Gastrocnemius medialis (tissue), 4 donors: ENCODE results near the gene ZBTB12.

Experiments used
- CTCF ChIP-seq, 5 experiments: fragments of 450-650 bp in 3 of 5; fragments of 200-600 bp in 2 of 5; sonication (generic) in 2 of 5; IDR thresholded peaks in 4 of 5; conservative IDR thresholded peaks in 1 of 5; 1 replicate in 4 of 5; 2 replicates in 1 of 5; pipeline ENCODE4 v1.5.1; 2016 to 2019; ENCODE audit warnings: antibody characterized with exemption in 5 of 5, mild to moderate bottlenecking in 3 of 5, moderate library complexity in 3 of 5
- POLR2A ChIP-seq, 2 donors: fragments of 450-650 bp; IDR thresholded peaks; one replicate each; pipeline ENCODE4 v1.6.1; 2017; ENCODE audit warnings: antibody characterized with exemption in 2 of 2, mild to moderate bottlenecking in 2 of 2, moderate library complexity in 2 of 2

DNA sequence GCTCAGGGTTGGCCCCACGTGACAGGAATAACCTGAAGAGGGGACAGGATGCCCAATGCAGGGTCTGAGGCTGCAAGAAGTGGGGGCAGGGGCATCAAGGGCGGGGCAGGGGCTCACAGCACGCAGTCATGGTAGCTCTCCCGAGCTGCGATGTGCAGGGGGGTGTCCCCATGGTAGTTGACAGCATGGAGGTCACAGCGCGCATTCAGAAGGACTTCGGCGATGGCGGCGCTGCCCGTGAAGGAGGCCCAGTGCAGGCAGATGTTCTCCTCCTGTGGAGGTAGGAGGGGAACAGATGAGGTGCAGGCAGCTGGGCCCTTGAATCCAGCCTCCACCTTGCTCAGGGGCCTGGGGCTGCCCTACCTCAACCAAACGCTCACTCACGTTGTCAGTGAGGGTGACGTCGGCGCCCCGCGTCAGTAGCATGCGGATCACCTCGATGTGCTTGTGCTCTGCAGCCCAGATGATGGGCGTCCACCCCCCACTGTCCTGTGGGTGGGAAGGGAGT, 17.3 kb downstream of the ZBTB12 start:
- TF ChIP-seq CTCF (IDR thresholded peaks at IDR 0.05 in 4 of 5, conservative IDR thresholded peaks at IDR 0.05 in 1 of 5), result no peak
- TF ChIP-seq POLR2A (IDR thresholded peaks at IDR 0.05), result no peak
